ENCODE measurements around the gene SHCBP1L.
"Not testable (repeated sequence)": the region's sequence is repeated elsewhere in the genome, so short reads cannot be mapped to it uniquely, and the experiment has no call there.

The SHCBP1L gene

GRCh38 chr1:182965096-182965495 is 12.1 kb upstream of the SHCBP1L start:
- no peak for DNase-seq (ENCODE audit: low read depth)

DNA sequence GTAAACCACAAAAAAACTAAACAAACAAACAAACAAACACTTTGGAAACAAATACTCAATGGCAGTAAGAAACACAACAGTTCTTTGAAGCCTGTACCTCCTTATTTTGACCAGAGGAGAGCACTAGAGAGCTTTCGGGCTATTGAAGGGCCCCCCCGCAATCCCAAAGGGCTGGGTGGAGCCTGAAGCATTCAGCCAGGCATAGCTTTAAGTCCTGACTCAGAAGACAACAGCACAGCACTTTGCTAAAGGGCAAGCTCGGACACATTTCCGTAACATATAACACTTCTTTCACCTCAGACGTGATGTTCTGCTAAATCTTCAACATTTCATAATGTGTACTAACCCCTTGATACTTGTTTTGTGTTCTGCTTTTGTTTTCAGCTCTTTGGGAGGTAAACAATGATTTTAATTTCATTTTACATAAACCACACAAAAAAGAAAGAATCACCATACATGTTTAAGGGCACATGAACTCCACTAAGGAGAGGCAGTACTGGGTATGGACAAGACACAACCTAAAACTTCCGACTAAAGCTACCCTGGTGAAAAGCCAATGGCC is 9.7 kb upstream of the SHCBP1L start:
- no peak for DNase-seq (ENCODE audit: low read depth)

GRCh38 chr1:182960046-182960445 is 7.1 kb upstream of the SHCBP1L start:
- DNase-seq (ENCODE audit: low read depth) = no peak

DNA sequence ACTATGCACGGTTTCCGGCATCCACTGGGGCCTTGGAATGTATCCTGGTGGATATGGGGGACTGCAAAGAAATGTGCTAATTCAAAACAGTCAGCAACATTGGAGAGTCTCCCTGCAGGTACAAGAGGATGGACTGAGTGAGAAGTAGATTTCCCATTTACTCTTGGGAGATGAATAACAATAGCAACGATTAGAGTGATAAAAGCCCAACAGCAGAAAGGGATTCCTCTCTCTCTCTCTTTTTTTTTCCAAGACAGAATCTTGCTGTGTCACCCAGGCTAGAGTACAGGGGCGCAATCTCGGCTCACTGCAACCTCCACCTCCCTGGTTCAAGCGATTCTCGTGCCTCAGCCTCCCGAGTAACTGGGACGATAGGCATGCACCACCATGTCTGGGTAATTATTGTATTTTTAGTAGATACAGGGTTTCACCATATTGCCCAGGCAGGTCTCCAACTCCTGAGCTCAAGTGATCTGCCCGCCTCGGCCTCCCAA is 5.0 kb upstream of the SHCBP1L start:
- DNase-seq (ENCODE audit: low read depth) = no peak

GRCh38 chr1:182956708-182957365 is 3.9 kb upstream of the SHCBP1L start:
- DNase-seq (ENCODE audit: low read depth) = no peak

DNA sequence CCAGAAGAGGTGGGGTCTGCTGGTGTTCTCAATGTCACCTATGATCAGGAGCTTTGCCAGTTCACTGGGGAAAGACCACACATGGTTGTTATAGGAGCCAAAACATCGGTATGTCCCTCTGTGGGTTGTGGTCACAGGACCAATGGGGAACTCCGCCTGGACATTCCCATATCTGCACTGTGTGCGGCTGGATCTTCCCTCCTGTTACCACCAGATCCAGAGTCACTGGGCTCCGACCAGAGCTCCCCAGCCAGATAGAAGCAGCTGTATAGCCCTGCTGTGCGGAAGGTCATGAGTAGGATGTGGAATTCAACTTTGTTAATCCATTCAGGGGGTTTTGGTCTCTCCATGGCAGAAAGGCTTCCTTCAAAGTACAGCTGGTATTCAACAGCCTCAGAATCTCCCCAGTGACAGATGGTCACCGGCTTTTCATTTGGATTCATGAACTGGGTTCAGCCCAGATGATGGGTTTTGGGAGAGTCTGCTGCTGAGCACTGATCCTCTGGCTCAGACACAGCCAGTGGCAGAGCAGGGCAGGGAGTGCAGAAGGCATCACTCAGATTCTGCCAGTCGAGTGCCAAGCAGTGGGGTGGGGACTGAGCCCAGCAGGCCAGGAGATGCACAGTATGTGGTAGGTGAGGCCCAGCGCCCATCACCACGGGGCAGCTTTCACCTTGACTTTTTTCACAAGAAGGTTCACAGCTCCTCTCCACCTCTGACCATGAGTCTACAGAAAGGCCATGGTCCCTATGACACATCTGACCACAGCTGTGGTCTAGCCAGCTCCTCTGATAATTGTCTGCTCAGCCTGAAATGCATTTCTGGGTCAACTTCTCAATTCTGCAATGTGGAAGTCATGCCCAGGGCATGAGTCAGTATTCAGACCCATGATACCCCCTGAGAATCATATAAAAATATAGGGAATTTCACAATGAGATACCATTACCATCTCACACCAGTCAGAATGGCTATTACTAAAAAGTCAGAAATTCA is 2.9 kb upstream of the SHCBP1L start:
- DNase-seq (ENCODE audit: low read depth) = no peak

DNA sequence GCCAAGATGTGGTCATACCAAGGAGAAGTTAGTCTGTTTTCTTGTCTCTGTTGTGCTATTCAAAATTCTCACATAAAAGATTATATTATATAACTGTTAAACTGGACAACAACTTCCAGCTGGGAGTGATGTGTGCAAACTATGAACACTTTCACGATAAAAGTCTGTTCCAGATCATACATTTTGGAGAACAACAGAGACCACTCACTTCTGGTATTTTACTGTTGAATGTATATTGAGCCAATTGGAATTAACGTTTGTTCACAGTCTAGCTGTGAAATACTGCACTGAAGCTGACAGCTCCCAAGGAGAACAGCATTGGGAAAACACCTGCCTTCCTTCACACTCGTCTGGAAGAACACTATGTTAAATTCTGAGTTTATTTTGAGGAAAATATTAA is 860 bp upstream of the SHCBP1L start:
- DNase-seq (ENCODE audit: low read depth) = no peak

DNA sequence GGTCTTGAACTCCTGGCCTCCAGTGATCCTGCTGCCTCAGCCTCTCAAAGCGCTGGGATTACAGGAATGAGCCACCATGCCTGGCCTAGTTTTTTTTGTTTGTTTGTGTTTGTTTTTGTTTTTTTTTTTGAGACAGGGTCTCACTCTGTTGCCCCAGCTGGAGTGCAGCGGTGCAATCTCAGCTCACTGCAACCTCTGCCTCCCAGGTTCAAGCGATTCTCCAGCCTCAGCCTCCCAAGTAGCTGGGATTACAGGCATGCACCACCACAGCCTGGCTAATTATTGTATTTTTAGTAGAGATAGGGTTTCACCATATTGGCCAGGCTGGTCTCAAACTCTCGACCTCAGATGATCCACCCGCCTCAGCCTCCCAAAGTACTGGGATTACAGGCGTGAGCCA is 9.6 kb downstream of the SHCBP1L start:
- DNase-seq (ENCODE audit: low read depth) = not testable (repeated sequence)

DNA sequence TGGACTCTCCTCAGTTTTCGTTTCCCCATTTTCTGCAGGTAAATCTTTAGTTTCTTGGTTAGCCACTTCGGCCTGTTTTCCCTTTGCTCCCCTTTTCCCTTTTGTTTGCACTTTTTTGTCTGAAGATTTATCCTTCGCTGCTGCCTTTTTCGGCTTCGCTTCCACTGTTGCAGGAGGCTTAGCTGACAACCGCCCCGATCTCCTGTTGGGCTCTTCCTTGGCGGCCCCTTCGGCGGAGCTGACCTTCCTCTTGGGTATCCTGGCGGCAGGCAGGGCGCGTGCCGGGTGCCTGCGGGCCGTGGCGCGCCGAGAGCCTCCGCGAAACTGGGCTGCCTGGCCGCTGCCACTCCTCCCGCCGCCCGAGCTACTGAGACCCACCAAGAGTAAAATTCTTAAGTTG is 10.8 kb downstream of the SHCBP1L start:
- not testable (repeated sequence) for DNase-seq (ENCODE audit: low read depth)

DNA sequence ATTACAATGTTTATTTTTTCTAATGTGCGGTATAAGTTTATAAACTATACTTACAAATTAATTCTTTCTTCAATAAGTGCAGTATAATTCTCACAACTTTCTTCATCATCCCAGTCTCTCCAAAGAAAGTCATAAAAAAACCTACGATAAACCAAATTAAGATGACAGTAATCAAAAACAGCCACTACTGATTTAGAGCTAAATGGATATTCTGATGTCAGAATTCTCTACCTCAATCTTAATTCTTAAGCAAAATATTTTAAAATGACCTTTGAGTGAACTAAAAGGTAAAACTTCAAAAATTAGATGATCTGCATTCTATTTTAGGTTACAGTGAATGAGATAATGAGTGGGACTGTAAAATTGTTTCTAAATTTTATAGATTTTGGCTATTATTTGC is 13.6 kb downstream of the SHCBP1L start:
- DNase-seq (ENCODE audit: low read depth) = no peak

GRCh38 chr1:182935716-182936115 is 17.2 kb downstream of the SHCBP1L start:
- no peak for DNase-seq (ENCODE audit: low read depth)

- no peak for DNase-seq (ENCODE audit: low read depth)
These were observed 22.0 kb downstream of the SHCBP1L start for GRCh38 chr1:182930985-182931384.

DNA sequence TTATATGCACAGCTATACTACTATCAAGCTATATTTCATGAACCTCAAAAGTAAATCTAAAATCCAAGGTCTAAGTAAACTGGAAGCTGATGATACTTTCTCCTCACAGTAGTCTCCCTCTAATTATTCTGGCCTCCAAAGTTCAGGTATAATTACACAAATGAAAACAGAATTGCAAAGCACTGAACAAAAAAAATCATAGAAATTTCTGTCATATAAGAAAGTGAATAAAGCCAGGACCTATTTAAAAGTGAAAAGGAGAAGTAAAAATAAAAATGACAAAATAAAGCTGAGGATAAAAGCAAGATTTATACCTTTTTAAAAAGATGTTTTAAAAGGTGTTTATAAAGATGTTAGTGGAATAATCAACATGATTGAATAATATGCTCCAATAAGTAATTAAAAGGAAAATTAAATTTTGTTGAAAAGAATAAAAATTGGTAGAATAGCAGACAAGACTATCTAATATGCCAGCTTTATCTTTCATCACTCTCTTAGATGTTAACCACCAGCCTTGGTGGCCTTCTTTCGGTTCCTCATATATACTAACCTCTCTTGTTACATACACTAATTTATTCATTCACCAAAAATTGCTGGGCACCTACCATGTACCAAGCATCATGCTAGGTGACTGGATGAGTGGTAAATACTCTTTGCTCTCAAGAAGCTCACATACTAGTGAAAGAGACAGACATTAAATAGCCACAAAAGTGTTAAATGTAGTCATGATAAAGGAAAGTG is 25.1 kb downstream of the SHCBP1L start:
- DNase-seq (ENCODE audit: low read depth) = no peak

DNA sequence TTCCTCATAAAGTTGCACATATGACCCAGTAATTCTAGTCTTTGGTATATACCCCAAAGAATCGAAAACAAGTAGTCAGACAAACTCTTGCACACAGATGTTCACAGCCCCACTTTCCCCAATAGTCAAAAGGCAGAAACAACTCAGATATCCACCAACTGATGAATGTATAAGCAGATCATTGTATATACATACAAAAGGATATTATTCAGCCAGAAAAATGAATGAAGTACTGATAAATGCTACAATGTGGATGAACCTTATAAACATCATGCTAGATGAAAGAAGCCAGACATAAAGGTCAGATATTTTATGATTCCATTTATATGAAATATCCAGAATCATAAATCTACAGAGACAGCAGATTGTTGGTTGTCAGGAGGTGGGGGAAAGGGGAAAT is 27.3 kb downstream of the SHCBP1L start:
- no peak for DNase-seq (ENCODE audit: low read depth)

GRCh38 chr1:182917378-182917777 is 35.6 kb downstream of the SHCBP1L start:
- no peak for DNase-seq (ENCODE audit: low read depth)

DNA sequence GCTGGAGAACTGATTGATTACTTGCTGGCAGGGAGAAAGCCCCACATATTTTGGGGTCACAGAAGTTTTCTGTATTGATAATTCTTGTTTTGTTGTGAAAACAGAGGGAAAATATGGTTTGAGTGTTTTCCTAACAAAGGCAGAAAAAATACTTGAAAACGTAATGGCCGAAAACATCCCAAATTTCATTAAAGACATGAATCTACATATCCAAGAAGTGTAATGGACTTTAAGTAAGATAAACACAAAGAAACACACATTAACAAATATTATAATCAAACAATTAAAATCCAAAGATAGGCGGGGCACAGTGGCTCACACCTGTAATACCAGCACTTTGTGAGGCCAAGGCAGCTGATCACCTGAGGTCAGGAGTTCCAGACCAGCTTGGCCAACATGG is 39.6 kb downstream of the SHCBP1L start:
- DNase-seq (ENCODE audit: low read depth) = no peak

- DNase-seq (ENCODE audit: low read depth) = no peak
These were observed 42.8 kb downstream of the SHCBP1L start for GRCh38 chr1:182910143-182910542.

- no peak for DNase-seq (ENCODE audit: low read depth)
These were observed 43.4 kb downstream of the SHCBP1L start for GRCh38 chr1:182909578-182909977.

GRCh38 chr1:182905321-182905720 is 47.6 kb downstream of the SHCBP1L start:
- DNase-seq (ENCODE audit: low read depth) = no peak

DNA sequence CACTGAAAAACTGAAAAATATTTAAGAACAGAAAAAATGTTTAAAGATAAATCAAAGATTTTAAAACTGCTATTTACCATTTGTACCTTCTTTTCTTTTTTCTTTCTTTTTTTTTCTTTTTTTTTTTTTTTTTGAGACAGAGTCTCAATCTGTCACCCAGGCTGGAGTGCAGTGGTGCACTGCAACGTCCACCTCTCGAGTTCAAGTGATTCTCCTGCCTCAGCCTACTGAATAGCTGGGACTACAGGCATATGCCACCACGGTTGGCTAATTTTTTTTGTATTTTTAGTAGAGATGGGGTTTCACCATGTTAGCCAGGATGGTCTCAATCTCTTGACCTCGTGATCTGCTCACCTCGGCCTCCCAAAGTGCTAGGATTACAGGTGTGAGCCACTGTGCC is 51.0 kb downstream of the SHCBP1L start:
- DNase-seq (ENCODE audit: low read depth) = not testable (repeated sequence)

GRCh38 chr1:182897696-182898095 is 55.3 kb downstream of the SHCBP1L start:
- DNase-seq (ENCODE audit: low read depth) = no peak

Measured in activated gamma-delta T cell treated with anti-CD3 and anti-CD28 coated beads, Interleukin-2, amount 50 U/mL, for 16 hours (primary cell).